NCI-H526 (cell line): ENCODE data around the gene IL37.
"Not testable (repeated sequence)": the region's sequence is repeated elsewhere in the genome, so short reads cannot be mapped to it uniquely, and the experiment has no call there.

Experiments used
- DNase-seq, 2 experiments: peaks; one replicate each; lab custom pipeline; 2025; lab: John Stamatoyannopoulos, UW

Gene IL37

DNA sequence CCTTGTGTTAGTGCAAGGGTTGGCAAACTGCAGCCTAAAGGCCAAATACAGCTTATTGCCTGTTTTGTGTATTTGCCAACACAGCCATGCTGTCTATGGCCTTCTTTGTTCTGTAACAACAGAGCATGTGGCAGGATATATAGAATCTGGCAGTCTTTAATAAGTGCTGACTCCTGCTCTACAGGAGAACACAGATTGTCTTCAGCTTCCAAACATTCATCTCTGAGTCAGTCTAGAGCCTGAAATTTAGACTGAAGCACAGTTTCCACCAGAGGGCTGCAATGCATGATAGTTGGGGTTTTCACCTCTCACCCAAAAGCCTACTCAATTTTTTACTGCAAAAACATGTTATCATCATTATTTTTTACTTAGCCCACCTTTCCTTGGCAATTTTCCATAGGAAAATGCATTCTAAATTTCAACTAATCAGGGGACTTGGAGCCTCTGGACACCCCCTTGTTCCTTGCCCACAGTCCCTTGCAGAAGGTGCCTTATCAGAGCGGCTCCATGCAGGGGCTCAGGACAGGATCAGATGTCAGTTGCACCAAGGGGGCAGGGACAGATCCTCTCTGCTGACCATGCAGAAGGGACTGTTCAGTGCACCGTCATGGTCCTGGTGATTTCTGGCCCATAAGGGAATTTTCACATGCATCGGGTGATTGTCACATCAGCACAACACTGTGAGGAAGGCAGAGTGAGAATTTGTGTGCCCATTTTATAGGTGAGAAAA, 12.4 kb downstream of the IL37 start:
- DNase-seq = no peak

- DNase-seq = no peak
Observed at GRCh38 chr2:112923967-112924338, 13.0 kb downstream of the IL37 start.

- DNase-seq = no peak
Observed at GRCh38 chr2:112924360-112924759, 13.4 kb downstream of the IL37 start.

DNA sequence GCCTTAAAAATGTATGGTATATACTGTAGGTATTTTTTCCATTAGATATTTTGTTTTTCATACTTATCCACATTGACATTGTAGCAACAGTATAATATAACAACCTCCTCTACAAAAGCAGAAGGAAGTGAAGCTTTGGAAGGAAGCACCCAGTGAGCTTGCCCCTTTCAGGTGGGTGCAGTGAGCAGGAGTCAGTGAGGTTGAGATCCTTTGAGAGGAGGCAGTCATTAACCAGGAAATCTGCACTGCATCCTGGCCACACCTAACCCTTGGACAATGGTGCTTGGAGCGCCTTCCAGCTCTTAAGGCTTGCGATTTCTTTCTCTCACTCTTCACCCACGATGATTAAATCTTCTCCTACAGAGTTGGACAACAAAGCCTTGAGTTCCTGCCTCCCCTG, 13.9 kb downstream of the IL37 start:
- DNase-seq = no peak

DNA sequence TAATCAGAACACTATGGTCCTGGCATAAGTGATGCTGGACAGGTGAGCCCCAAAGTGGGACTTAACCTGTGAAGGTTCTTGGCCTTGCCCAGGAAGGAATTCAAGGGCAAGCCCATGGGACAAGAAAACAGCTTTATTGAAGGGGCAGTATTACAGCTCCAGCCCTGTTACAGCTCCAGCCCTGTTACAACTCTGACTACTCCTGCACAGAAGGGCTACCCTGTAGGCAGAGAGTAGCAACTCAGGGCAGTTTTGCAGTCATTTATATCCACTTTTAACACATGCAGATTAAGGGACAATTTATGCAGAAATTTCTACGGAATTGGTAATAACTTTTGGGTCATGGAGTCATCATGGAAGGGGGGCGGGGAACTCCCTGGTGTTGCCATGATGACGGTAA, 15.7 kb downstream of the IL37 start:
- no peak for DNase-seq

GRCh38 chr2:112927745-112928144, 16.8 kb downstream of the IL37 start:
- DNase-seq = no peak

GRCh38 chr2:112933261-112933660, 22.3 kb downstream of the IL37 start:
- DNase-seq = no peak

DNA sequence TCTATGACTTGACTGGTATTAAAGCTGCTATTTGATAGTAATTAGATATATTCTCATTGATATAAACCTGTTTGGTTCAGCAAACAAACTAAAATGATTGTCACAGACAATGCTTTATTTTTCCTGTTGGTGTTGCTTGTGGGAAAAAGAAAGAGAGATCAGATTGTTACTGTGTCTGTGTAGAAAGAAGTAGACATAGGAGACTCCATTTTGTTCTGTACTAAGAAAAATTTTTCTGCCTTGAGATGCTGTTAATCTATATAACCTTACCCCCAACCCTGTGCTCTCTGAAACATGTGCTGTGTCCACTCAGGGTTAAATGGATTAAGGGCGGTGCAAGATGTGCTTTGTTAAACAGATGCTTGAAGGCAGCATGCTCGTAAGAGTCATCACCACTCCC, 23.2 kb downstream of the IL37 start:
- not testable (repeated sequence) for DNase-seq

DNA sequence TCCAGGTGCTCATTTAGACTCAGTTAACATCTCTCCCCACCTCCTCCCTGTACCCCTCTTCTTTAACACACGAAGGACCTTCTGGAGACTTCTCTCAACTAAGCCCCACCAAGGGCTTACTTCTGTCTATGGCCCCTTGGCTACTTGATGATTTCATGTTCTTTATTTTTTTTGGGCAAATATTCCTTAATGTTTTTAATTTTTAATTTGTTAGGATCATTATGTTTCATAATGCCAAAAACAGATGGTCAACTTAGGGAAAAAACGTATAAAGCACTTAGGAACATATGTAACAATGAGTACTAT, 25.9 kb downstream of the IL37 start:
- no peak for DNase-seq

- no peak for DNase-seq
Observed at GRCh38 chr2:112938904-112939303, 27.9 kb downstream of the IL37 start.

GRCh38 chr2:112939425-112939824, 28.5 kb downstream of the IL37 start:
- DNase-seq = no peak

DNA sequence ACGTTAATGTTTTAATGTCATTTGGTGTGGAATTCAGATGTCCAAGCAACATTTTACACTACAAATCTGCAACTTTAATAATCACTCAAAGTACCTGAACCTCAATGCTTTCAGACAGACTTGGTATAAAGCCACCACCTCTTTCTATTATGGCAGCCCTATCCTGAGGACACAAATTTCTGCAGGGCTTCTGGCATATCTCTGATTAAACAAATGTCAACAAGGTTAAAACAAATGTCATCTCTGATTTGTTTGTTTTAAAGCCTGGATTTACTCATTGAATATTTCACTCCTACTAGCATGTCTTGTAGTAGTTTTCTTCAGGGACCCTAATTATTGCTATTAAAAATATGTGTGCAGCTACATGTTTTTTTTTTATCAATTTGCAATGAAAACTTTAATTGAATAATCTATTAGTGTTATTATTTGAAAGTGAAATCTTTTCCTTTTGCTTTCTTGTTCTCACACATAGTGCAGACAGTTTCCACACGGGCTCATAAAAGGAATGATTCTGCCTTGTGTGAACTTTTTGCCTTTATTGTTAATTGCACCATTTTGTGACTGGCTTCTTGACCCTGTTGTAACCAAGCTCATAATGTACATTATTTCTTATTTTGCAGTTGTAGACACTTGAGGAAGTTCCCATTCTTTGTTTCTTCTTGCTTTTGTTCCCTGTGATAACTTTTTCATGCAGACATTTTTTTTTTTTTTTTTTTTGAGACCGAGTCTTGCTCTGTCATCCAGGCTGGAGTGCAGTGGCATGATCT, 30.1 kb downstream of the IL37 start:
- no peak for DNase-seq

DNA sequence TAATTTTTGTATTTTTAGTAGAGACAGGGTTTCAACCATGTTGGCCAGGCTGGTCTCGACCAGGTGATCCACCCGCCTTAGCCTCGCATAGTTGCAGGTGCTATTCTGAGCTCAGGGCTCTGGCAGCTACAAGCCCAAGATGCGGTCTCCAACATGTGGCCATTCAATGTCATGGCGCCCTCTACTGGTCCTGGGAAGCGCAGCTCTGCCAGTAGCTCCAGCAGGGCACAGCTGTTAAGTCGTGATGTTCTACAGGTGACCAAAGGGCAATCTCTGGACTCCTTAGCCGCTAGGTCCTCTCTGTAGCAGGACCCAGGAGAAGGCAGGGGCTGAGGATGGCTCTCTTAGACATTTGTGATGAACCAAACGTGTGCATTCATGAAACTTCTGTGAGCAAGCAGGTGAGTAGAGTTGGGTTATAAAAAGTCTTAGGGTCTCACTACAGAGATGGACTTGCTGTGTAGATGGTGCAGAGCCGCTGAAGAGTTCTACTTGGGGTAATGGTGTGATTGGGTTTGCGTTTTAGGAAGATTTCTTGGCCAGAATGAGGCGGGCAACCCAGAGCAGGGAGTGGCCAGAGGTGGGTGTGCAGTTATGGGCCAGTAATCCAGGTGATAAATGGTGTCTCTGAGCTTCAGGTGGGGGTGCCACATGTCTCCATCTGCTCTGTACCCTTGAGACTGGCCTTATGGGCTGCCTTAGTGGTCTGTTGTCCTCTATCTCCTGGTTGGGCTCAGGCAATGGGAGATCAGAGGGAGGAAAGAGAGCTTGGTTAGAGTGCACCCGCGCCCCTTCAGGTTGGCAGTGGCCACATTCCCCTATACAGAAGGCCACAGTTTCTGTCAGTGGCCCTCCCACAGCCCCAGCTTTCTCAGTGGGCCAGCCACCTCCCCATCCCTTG, 31.0 kb downstream of the IL37 start:
- DNase-seq = peak; percentile 55 to 86

DNA sequence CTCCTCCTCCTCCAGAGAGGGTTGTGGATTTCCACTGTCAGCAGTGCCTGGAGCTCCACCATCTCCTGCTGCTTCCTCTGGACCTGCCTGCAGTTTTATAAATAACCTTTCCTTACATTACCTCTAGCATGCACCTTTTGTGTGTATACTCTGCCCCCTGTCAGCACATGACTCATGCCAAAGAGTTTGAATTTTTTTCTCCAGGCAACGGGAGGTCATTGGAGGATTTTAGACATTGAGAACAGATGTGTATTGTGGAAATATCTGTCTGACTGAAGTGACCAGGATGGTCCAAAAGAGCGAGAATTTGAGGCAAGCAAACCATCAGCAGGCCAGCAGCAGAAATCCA, 31.7 kb downstream of the IL37 start:
- DNase-seq = no peak

DNA sequence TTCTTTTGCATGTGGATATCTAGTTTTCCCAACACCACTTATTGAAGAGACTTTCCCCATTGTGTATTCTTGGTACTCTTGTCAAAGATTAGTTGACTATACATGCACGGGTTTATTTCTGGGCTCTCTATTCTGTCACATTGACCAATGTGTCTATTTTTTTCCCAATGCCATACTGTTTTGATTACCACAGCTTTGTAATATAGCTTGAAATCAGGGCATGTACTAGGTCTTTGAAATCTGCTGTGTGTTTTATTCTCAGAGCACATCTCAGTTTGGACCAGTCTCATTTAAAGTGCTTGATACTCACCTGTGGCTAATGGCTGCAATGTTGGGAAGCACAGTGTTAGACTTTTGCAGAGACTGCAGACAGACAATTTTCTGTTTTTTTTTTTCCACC, 34.0 kb downstream of the IL37 start:
- no peak for DNase-seq

- no peak for DNase-seq
Observed at GRCh38 chr2:112946086-112946485, 35.1 kb downstream of the IL37 start.

DNA sequence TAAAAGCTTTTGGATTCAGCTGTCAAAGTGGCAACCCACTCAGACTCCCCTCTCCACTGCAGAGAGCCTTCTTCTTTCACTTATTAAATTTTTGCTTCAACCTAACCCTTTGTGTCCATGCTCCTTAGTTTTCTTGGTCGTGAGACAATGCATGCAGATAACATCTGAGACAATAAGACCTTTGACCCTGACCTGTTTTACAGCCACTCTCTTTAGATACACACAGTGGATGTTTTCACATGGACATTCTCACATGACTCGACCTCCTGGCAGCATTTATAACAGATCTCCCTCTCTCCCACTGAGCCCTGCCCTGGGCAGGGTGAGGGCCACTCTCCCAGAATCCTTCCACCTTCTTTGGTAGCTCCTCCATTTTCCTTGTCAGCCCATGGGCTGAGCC, 36.4 kb downstream of the IL37 start:
- no peak for DNase-seq

- no peak for DNase-seq
Observed at GRCh38 chr2:112949456-112949855, 38.5 kb downstream of the IL37 start.

DNA sequence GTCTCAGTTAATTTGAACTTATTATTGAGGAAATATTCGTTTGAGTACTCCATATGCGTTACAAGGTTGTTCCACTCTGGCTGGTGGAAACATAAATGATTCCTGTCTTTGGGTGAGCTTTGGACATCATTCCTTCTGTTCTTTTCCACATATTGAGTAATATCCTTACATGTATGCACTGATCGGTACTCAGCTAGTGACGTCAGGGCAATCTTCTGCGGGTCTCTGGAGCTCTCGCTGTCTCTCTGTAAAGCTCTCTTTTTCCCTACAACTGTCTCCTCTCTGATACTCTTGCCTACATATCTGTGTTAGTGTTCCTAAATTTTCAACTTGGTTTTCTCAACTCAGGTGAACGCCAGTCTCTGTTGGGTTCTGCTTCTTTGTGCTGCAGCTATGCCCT, 43.4 kb downstream of the IL37 start:
- no peak for DNase-seq

- no peak for DNase-seq
Observed at GRCh38 chr2:112957511-112957910, 46.5 kb downstream of the IL37 start.

DNA sequence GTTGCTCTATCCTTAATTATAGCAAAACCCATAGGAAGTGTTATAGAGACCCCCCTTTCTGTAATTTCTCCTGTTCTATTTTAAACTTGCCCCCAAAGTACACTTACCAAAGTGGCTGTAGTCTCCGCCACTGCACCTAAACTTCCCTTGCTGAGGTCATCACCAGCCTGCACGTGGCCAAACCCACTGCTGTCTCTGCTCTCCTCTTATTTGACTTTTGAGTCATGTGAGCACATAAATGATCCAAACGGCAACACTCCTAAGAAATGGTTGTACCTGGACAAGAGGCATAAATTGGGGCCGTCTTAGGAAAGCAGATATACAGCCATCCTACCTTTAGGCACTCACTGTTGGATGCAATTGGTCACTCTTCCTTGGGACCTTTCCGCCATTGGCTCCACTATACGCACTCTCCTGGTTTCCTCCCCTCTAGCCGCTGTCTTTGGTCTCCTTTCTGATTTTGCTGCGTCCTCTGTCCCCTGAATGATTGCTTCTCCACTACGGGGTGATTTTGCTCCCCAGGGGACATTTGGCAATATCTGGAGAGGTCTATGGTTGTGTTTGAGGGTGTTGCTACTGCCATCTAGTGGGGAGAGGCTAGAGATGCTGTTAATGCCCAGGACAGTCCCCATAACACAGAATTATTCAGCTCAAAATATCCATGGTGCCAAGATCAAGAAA, 47.6 kb downstream of the IL37 start:
- peak; percentile 25 to 75 for DNase-seq

DNA sequence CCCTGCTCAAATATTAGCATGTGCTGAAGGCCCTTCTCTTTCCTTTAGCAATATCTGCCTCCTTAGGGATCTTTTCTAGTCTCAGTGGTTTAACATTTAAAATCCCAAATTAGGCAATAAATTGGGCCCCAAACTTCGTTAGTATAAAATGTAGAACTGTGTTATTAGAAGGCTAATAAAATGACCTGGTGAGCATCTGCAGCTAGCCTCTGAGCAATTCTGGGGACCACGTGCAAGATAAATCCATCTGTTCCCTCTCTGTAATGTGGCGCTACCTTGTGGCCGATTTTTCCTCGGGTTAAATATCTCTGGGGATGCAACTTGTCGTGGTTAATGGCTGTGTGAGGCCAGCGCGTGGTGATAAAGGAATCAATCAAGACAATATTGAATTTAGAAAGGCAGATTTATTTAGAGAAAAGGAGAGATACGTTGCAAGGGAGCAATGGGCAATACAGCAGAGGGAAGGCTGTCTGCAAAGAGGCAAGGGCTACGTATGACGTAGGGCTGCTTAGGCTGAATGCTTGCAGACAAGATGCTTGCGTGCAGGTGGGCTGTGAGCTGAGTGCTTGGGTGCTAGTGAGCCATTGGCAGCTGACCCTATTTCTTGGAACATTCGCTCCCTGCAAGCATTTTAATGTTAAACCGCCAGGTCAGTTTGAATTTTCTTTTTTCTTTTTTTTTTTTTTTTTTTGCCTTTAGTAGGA, 48.3 kb downstream of the IL37 start:
- peak in 1 of 2 experiments; percentile 21 for DNase-seq
